ENCODE results near the gene HM13.

Gene HM13

GRCh38 chr20:31522731-31523130 is 8.5 kb downstream of the HM13 start:
- Histone ChIP-seq H3K9me3 (no peaks in the 10 kb centered on the region), H3K4me1 (no peaks in the 10 kb centered on the region), H3K27me3 (no peaks in the 10 kb centered on the region), H3K4me3 (ENCODE audit: low read depth, low read length) (no peak overlapping the region), H3K36me3 (peaks cover 47% of the 10 kb centered on the region)
- no peak for TF ChIP-seq CTCF (IDR thresholded peaks at IDR 0.05; ENCODE audit: low read depth, low read length)
- no peak for DNase-seq

GRCh38 chr20:31523361-31524283 is 9.4 kb downstream of the HM13 start:
- Histone ChIP-seq H3K4me1 (no peaks in the 10 kb centered on the region), H3K4me3 (ENCODE audit: low read depth, low read length) (no peak overlapping the region), H3K9me3 (no peaks in the 10 kb centered on the region), H3K27me3 (no peaks in the 10 kb centered on the region), H3K36me3 (peaks cover 55% of the 10 kb centered on the region)
- DNase-seq, result no peak
- TF ChIP-seq CTCF (IDR thresholded peaks at IDR 0.05; ENCODE audit: low read depth, low read length), result no peak

GRCh38 chr20:31527266-31527665 is 13.0 kb downstream of the HM13 start:
- no peaks in the 10 kb centered on the region for H3K9me3 ChIP-seq
- DNase-seq, result no peak
- H3K36me3 ChIP-seq, result peaks cover 79% of the 10 kb centered on the region
- H3K27me3 ChIP-seq, result no peaks in the 10 kb centered on the region
- no peak overlapping the region for H3K4me3 ChIP-seq (ENCODE audit: low read depth, low read length)
- TF ChIP-seq CTCF (IDR thresholded peaks at IDR 0.05; ENCODE audit: low read depth, low read length), result no peak
- no peaks in the 10 kb centered on the region for H3K4me1 ChIP-seq

GRCh38 chr20:31535298-31535697 is 21.1 kb downstream of the HM13 start:
- Histone ChIP-seq H3K27me3 (no peaks in the 10 kb centered on the region), H3K36me3 (peaks cover 90% of the 10 kb centered on the region), H3K4me1 (no peaks in the 10 kb centered on the region), H3K9me3 (no peaks in the 10 kb centered on the region; the same call in 1 of the 2 replicates), H3K4me3 (ENCODE audit: low read depth, low read length) (no peak overlapping the region)
- DNase-seq, result no peak
- TF ChIP-seq CTCF (IDR thresholded peaks at IDR 0.05; ENCODE audit: low read depth, low read length), result no peak

- TF ChIP-seq CTCF (IDR thresholded peaks at IDR 0.05; ENCODE audit: low read depth, low read length), result no peak
- no peaks in the 10 kb centered on the region for H3K27me3 ChIP-seq
- no peak for DNase-seq
- no peaks in the 10 kb centered on the region; the same call in 1 of the 2 replicates for H3K9me3 ChIP-seq
- no peaks in the 10 kb centered on the region for H3K4me1 ChIP-seq
- no peak overlapping the region for H3K4me3 ChIP-seq (ENCODE audit: low read depth, low read length)
- peaks cover 83% of the 10 kb centered on the region for H3K36me3 ChIP-seq
Measured at GRCh38 chr20:31536575-31536974, 22.3 kb downstream of the HM13 start.
